Stimulated activated CD4-positive, alpha-beta T cell treated with anti-CD3 and anti-CD28 coated beads, TNF-alpha, amount 100 ng/mL, for 24 hours (primary cell): ENCODE data around the gene ARHGAP1.
"Not testable (repeated sequence)": the region's sequence is repeated elsewhere in the genome, so short reads cannot be mapped to it uniquely, and the experiment has no call there.

Experiments
- DNase-seq, 3 experiments: peaks; one replicate each; pipeline ENCODE4 v3.0.0-alpha.2; 2020; ENCODE audit warnings: low read depth in 3 of 3

Gene ARHGAP1

GRCh38 chr11:46673713-46674462 lies 26.5 kb downstream of the ARHGAP1 start:
- no peak for DNase-seq

GRCh38 chr11:46672381-46672839 lies 28.0 kb downstream of the ARHGAP1 start:
- no peak for DNase-seq

- no peak for DNase-seq
These were observed 28.5 kb downstream of the ARHGAP1 start for GRCh38 chr11:46671958-46672315.

GRCh38 chr11:46670521-46670920 lies 29.9 kb downstream of the ARHGAP1 start:
- DNase-seq, result not testable (repeated sequence)

GRCh38 chr11:46669711-46670139 lies 30.7 kb downstream of the ARHGAP1 start:
- no peak for DNase-seq

- no peak for DNase-seq
These were observed 31.8 kb downstream of the ARHGAP1 start for GRCh38 chr11:46668480-46669085.

GRCh38 chr11:46667043-46667481 lies 33.4 kb downstream of the ARHGAP1 start:
- no peak for DNase-seq

GRCh38 chr11:46666516-46666915 lies 33.9 kb downstream of the ARHGAP1 start:
- DNase-seq, result no peak

- no peak for DNase-seq
These were observed 35.1 kb downstream of the ARHGAP1 start for GRCh38 chr11:46665356-46665755.

GRCh38 chr11:46664612-46665011 lies 35.8 kb downstream of the ARHGAP1 start:
- DNase-seq, result no peak

- DNase-seq, result no peak
These were observed 37.0 kb downstream of the ARHGAP1 start for GRCh38 chr11:46663277-46663940.

- DNase-seq, result no peak
These were observed 38.1 kb downstream of the ARHGAP1 start for GRCh38 chr11:46662366-46662765.

- DNase-seq, result no peak
These were observed 38.6 kb downstream of the ARHGAP1 start for GRCh38 chr11:46661836-46662235.

GRCh38 chr11:46659908-46660307 lies 40.5 kb downstream of the ARHGAP1 start:
- DNase-seq, result no peak

GRCh38 chr11:46658259-46658658 lies 42.2 kb downstream of the ARHGAP1 start:
- no peak for DNase-seq

- DNase-seq, result no peak
These were observed 43.2 kb downstream of the ARHGAP1 start for GRCh38 chr11:46657186-46657585.

- DNase-seq, result no peak
These were observed 44.8 kb downstream of the ARHGAP1 start for GRCh38 chr11:46655631-46656030.

- DNase-seq, result no peak
These were observed 51.2 kb downstream of the ARHGAP1 start for GRCh38 chr11:46649180-46649738.

- DNase-seq, result no peak
These were observed 56.4 kb downstream of the ARHGAP1 start for GRCh38 chr11:46643986-46644385.

GRCh38 chr11:46643531-46643930 lies 56.9 kb downstream of the ARHGAP1 start:
- DNase-seq, result no peak

- no peak for DNase-seq
These were observed 57.6 kb downstream of the ARHGAP1 start for GRCh38 chr11:46642627-46643335.

- no peak for DNase-seq
These were observed 58.8 kb downstream of the ARHGAP1 start for GRCh38 chr11:46641639-46642038.
